Keratinocyte (primary cell): ENCODE results near the gene NSUN3. TPM values are rescaled to one million over a fixed set of nuclear protein-coding genes. Genes with fewer than 3 reads are reported as not detected.

Source experiments
- DNase-seq: peaks from one replicate; pipeline ENCODE4 v3.0.0-alpha.2; 2011; ENCODE audit warnings: low read depth, missing footprints, low spot score
- FAIRE-seq: peaks from 2 replicates; lab custom pipeline; 2011; peaks lifted over from hg19 to GRCh38; lab: Jason Lieb, UNC
- H2AFZ ChIP-seq: 2 replicates; pipeline ENCODE4 v1.6.0; 2012; ENCODE audit warnings: low read length, control low read depth, inconsistent platforms; ENCODE audit not compliant: control insufficient read depth
- H3K27ac ChIP-seq: 2 replicates; pipeline ENCODE4 v1.5.1; 2011; ENCODE audit warnings: low read length; ENCODE audit not compliant: control insufficient read depth, insufficient read depth
- H3K27me3 ChIP-seq: 3 replicates; pipeline ENCODE4 v1.6.0; 2011; ENCODE audit warnings: low read length; ENCODE audit not compliant: control insufficient read depth, insufficient read depth; ENCODE audit errors: extremely low read depth
- H3K36me3 ChIP-seq, 2 experiments: 2 replicates in 1 of 2; 3 replicates in 1 of 2; pipeline ENCODE4 v1.5.1; 2011; ENCODE audit warnings: low read length in 2 of 2, mild to moderate bottlenecking in 1 of 2; ENCODE audit not compliant: control insufficient read depth in 2 of 2, insufficient read depth in 2 of 2; ENCODE audit errors: extremely low read depth in 1 of 2
- H3K4me1 ChIP-seq: 3 replicates; pipeline ENCODE4 v1.5.1; 2011; ENCODE audit warnings: low read length; ENCODE audit not compliant: control insufficient read depth, insufficient read depth; ENCODE audit errors: extremely low read depth
- H3K4me2 ChIP-seq: 3 replicates; pipeline ENCODE4 v1.6.0; 2011; ENCODE audit warnings: low read depth, low read length; ENCODE audit not compliant: control insufficient read depth, insufficient read depth; ENCODE audit errors: extremely low read depth
- H3K4me3 ChIP-seq, 3 experiments: fragments of 200-600 bp in 1 of 3; sonication (generic) in 1 of 3; 2 replicates in 2 of 3; 3 replicates in 1 of 3; pipeline ENCODE4 v1.5.1; 2011 to 2016; ENCODE audit warnings: low read length in 3 of 3, mild to moderate bottlenecking in 3 of 3, control low read depth in 2 of 3, inconsistent platforms in 1 of 3, low read depth in 1 of 3, mixed read lengths in 1 of 3, mixed run types in 1 of 3, moderate library complexity in 1 of 3; ENCODE audit not compliant: control insufficient read depth in 2 of 3, insufficient read depth in 2 of 3; ENCODE audit errors: extremely low read depth in 1 of 3
- H3K79me2 ChIP-seq: 2 replicates; pipeline ENCODE4 v1.6.0; 2012; ENCODE audit warnings: low read length; ENCODE audit not compliant: control insufficient read depth, insufficient read depth
- H3K9ac ChIP-seq: 3 replicates; pipeline ENCODE4 v1.6.0; 2011; ENCODE audit warnings: low read length; ENCODE audit not compliant: control insufficient read depth, insufficient read depth; ENCODE audit errors: extremely low read depth
- H3K9me1 ChIP-seq: 3 replicates; pipeline ENCODE4 v1.6.0; 2011; ENCODE audit warnings: low read length; ENCODE audit not compliant: control insufficient read depth, insufficient read depth; ENCODE audit errors: extremely low read depth
- H3K9me3 ChIP-seq: 2 replicates; pipeline ENCODE4 v1.5.1; 2012; ENCODE audit warnings: low read depth, low read length; ENCODE audit not compliant: control insufficient read depth
- H4K20me1 ChIP-seq: 3 replicates; pipeline ENCODE4 v1.6.0; 2011; ENCODE audit warnings: low read length; ENCODE audit not compliant: control insufficient read depth, insufficient read depth; ENCODE audit errors: extremely low read depth
- EZH2 ChIP-seq: IDR thresholded peaks from one replicate; pipeline ENCODE4 v1.6.1; 2012; ENCODE audit warnings: inconsistent platforms, mild to moderate bottlenecking, low read length, moderate library complexity
- dilution Hi-C: fragments of 300-500 bp; cut with MboI; formaldehyde crosslinking; loops from one replicate; pipeline ENCODE4 v1.7.0; 2020; ENCODE audit warnings: low sequenced_read_pairs; ENCODE audit not compliant: extremely low pct_ligation_motif_present
- polyA plus RNA-seq, 5 experiments: library from polyadenylated mRNA; depleted of rRNA in 3 of 5; stranded (reverse) in 3 of 5; stranded (forward) in 1 of 5; unstranded in 1 of 5; fragments of >200 nt; gene quantifications; 1 replicate in 1 of 5; 2 replicates in 3 of 5; 3 replicates in 1 of 5; pipeline versions ENCODE4 v1.2.1 to v1.2.3, GENCODE V29; 2011 to 2012; ENCODE audit warnings: missing spikeins in 2 of 5, low read depth in 1 of 5, low replicate concordance in 1 of 5
- TF ChIP-seq, protein P1 (sequence below), 3 experiments: IDR thresholded peaks in 1 of 3; conservative IDR thresholded peaks in 1 of 3; optimal IDR thresholded peaks in 1 of 3; 2 replicates in 2 of 3; 3 replicates in 1 of 3; pipeline versions ENCODE3 to v1.5.1; 2011; ENCODE audit warnings: low read length in 3 of 3, mild to moderate bottlenecking in 3 of 3, moderate library complexity in 2 of 3, control low read depth in 1 of 3, inconsistent platforms in 1 of 3; ENCODE audit not compliant: insufficient read depth in 2 of 3; ENCODE audit errors: extremely low read depth in 1 of 3

Gene NSUN3
- polyA plus RNA-seq, 1 donor (not counting 4 experiments of a cell fraction or from before 2014, with no cell fraction given), result 6.4 TPM

- FAIRE-seq (no peak), DNase-seq (no peak)
- no peaks in the 10 kb centered on the region for H3K9me1 ChIP-seq
- no peak for TF ChIP-seq EZH2
- TF ChIP-seq, protein P1, sequence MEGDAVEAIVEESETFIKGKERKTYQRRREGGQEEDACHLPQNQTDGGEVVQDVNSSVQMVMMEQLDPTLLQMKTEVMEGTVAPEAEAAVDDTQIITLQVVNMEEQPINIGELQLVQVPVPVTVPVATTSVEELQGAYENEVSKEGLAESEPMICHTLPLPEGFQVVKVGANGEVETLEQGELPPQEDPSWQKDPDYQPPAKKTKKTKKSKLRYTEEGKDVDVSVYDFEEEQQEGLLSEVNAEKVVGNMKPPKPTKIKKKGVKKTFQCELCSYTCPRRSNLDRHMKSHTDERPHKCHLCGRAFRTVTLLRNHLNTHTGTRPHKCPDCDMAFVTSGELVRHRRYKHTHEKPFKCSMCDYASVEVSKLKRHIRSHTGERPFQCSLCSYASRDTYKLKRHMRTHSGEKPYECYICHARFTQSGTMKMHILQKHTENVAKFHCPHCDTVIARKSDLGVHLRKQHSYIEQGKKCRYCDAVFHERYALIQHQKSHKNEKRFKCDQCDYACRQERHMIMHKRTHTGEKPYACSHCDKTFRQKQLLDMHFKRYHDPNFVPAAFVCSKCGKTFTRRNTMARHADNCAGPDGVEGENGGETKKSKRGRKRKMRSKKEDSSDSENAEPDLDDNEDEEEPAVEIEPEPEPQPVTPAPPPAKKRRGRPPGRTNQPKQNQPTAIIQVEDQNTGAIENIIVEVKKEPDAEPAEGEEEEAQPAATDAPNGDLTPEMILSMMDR (optimal IDR thresholded peaks at IDR 0.05 in 1 of 3, IDR thresholded peaks at IDR 0.05 in 1 of 3, conservative IDR thresholded peaks at IDR 0.05 in 1 of 3; ENCODE audit: extremely low read depth in 1 of 3, insufficient read depth in 2 of 3, low read length in 3 of 3), result no peak
- no peaks in the 10 kb centered on the region for H4K20me1 ChIP-seq
- no peaks in the 10 kb centered on the region for H3K36me3 ChIP-seq
- H3K27me3 ChIP-seq, result no peaks in the 10 kb centered on the region
- no peak overlapping the region for H3K4me2 ChIP-seq
- H3K4me1 ChIP-seq, result peaks cover 10% of the 10 kb centered on the region
- H3K9ac ChIP-seq, result no peak overlapping the region
- dilution Hi-C loops, result no loop called here
- no peak overlapping the region for H3K27ac ChIP-seq
- no peaks in the 10 kb centered on the region for H3K9me3 ChIP-seq
- H2AFZ ChIP-seq, result no peak overlapping the region
- H3K4me3 ChIP-seq, result no peak overlapping the region
- no peaks in the 10 kb centered on the region for H3K79me2 ChIP-seq
Observed at GRCh38 chr3:94167346-94167745, 104.5 kb downstream of the NSUN3 start.

GRCh38 chr3:94167796-94168195 is 104.9 kb downstream of the NSUN3 start:
- peaks cover 5% of the 10 kb centered on the region for H3K4me1 ChIP-seq
- no peak for DNase-seq
- dilution Hi-C loops, result no loop called here
- no peaks in the 10 kb centered on the region for H3K9me3 ChIP-seq
- no peak for FAIRE-seq
- H3K4me2 ChIP-seq, result no peak overlapping the region
- no peaks in the 10 kb centered on the region for H3K27me3 ChIP-seq
- no peak overlapping the region for H2AFZ ChIP-seq
- H3K36me3 ChIP-seq, result no peaks in the 10 kb centered on the region
- H4K20me1 ChIP-seq, result no peaks in the 10 kb centered on the region
- no peak overlapping the region for H3K9ac ChIP-seq
- TF ChIP-seq, protein P1 (optimal IDR thresholded peaks at IDR 0.05 in 1 of 3, IDR thresholded peaks at IDR 0.05 in 1 of 3, conservative IDR thresholded peaks at IDR 0.05 in 1 of 3; ENCODE audit: extremely low read depth in 1 of 3, insufficient read depth in 2 of 3, low read length in 3 of 3), result no peak
- no peak for TF ChIP-seq EZH2
- no peak overlapping the region for H3K27ac ChIP-seq
- no peaks in the 10 kb centered on the region for H3K9me1 ChIP-seq
- H3K4me3 ChIP-seq, result no peak overlapping the region
- no peaks in the 10 kb centered on the region for H3K79me2 ChIP-seq
